ACHN (cell line): ENCODE measurements around the gene ATP1A2.

Experiments used
- DNase-seq: peaks from one replicate; pipeline ENCODE4 v3.0.0-alpha.2; 2015
- in situ Hi-C: cut with HindIII; loops from 2 replicates; pipeline ENCODE4 v1.10.0; 2017; ENCODE audit warnings: low sequenced_read_pairs, low pct_ligation_motif_present, low pct_unique_long_range_greater_than_20kb

The ATP1A2 gene

GRCh38 chr1:160158534-160158933 lies 43.0 kb downstream of the ATP1A2 start:
- no peak for DNase-seq
- in situ Hi-C loops, result no loop called here

- in situ Hi-C loops, result no loop called here
- DNase-seq, result no peak
These were observed 44.3 kb downstream of the ATP1A2 start for GRCh38 chr1:160159846-160160245.

GRCh38 chr1:160161965-160162705 lies 46.6 kb downstream of the ATP1A2 start:
- DNase-seq, result peak; percentile 28
- in situ Hi-C loops, result no loop called here

- DNase-seq, result no peak
- in situ Hi-C loops, result no loop called here
These were observed 47.4 kb downstream of the ATP1A2 start for GRCh38 chr1:160162931-160163330.

GRCh38 chr1:160163615-160164014 lies 48.1 kb downstream of the ATP1A2 start:
- in situ Hi-C loops, result no loop called here
- peak; percentile 39 for DNase-seq

- in situ Hi-C loops, result no loop called here
- DNase-seq, result no peak
These were observed 48.6 kb downstream of the ATP1A2 start for GRCh38 chr1:160164121-160164520.

- DNase-seq, result no peak
- in situ Hi-C loops, result no loop called here
These were observed 50.8 kb downstream of the ATP1A2 start for GRCh38 chr1:160166166-160166868.

- in situ Hi-C loops, result no loop called here
These were observed 51.5 kb downstream of the ATP1A2 start for GRCh38 chr1:160167056-160167455.

GRCh38 chr1:160167580-160167979 lies 52.0 kb downstream of the ATP1A2 start:
- in situ Hi-C loops, result no loop called here

More at GRCh38 chr1:160167056-160167455, 51.5 kb downstream of the ATP1A2 start:
- DNase-seq, result no peak

GRCh38 chr1:160168016-160168415 lies 52.5 kb downstream of the ATP1A2 start:
- DNase-seq, result no peak
- in situ Hi-C loops, result no loop called here

More at GRCh38 chr1:160167580-160167979, 52.0 kb downstream of the ATP1A2 start:
- no peak for DNase-seq

GRCh38 chr1:160168609-160169369 lies 53.2 kb downstream of the ATP1A2 start:
- DNase-seq, result no peak
- in situ Hi-C loops, result no loop called here

- DNase-seq, result no peak
- in situ Hi-C loops, result no loop called here
These were observed 54.2 kb downstream of the ATP1A2 start for GRCh38 chr1:160169553-160170399.

GRCh38 chr1:160171354-160171753 lies 55.8 kb downstream of the ATP1A2 start:
- in situ Hi-C loops, result no loop called here
- DNase-seq, result peak; percentile 10

- in situ Hi-C loops, result no loop called here
- no peak for DNase-seq
These were observed 56.4 kb downstream of the ATP1A2 start for GRCh38 chr1:160171980-160172379.

- in situ Hi-C loops, result no loop called here
These were observed 61.7 kb downstream of the ATP1A2 start for GRCh38 chr1:160177231-160177630.

GRCh38 chr1:160177667-160178066 lies 62.1 kb downstream of the ATP1A2 start:
- in situ Hi-C loops, result no loop called here
- DNase-seq, result no peak

More at GRCh38 chr1:160177231-160177630, 61.7 kb downstream of the ATP1A2 start:
- no peak for DNase-seq

GRCh38 chr1:160178731-160179130 lies 63.2 kb downstream of the ATP1A2 start:
- DNase-seq, result no peak
- in situ Hi-C loops, result no loop called here

GRCh38 chr1:160179336-160179735 lies 63.8 kb downstream of the ATP1A2 start:
- in situ Hi-C loops, result no loop called here
- no peak for DNase-seq
